Kidney (tissue), 14 donors: ENCODE results near the gene MYF5. TPM values are rescaled to one million over a fixed set of nuclear protein-coding genes. Genes with fewer than 3 reads are reported as not detected.

Experiments
- DNase-seq, 5 donors: peaks; one replicate each; pipeline ENCODE4 v3.0.0-alpha.2; 2013 to 2020
- FAIRE-seq: peaks from 2 replicates; lab custom pipeline; 2012; peaks lifted over from hg19 to GRCh38; lab: Jason Lieb, UNC
- H3K27ac ChIP-seq, 2 donors: one replicate each; pipeline ENCODE4 v1.7.0; 2013; ENCODE audit warnings: low read depth in 2 of 2, low read length in 2 of 2, inconsistent platforms in 1 of 2
- H3K27me3 ChIP-seq: one replicate; pipeline ENCODE4 v1.7.1; 2013; ENCODE audit warnings: low read length, inconsistent platforms; ENCODE audit not compliant: control insufficient read depth, insufficient read depth
- H3K36me3 ChIP-seq, 3 donors: one replicate each; pipeline versions ENCODE4 v1.7.0 to v1.7.1; 2013; ENCODE audit warnings: low read length in 3 of 3, control low read depth in 1 of 3, inconsistent platforms in 1 of 3; ENCODE audit not compliant: insufficient read depth in 3 of 3, control insufficient read depth in 2 of 3
- H3K4me1 ChIP-seq, 3 donors: one replicate each; pipeline versions ENCODE4 v1.7.0 to v1.7.1; 2013; ENCODE audit warnings: low read length in 3 of 3, inconsistent platforms in 1 of 3, low read depth in 1 of 3; ENCODE audit not compliant: control insufficient read depth in 2 of 3, insufficient read depth in 2 of 3
- H3K4me3 ChIP-seq, 3 donors: one replicate each; pipeline versions ENCODE4 v1.7.0 to v1.8.1; 2013; ENCODE audit warnings: low read length in 3 of 3, control low read depth in 1 of 3, inconsistent platforms in 1 of 3
- H3K9ac ChIP-seq, 3 donors: one replicate each; pipeline versions ENCODE4 v1.7.0 to v1.7.1; 2013; ENCODE audit warnings: low read length in 3 of 3, control low read depth in 1 of 3, inconsistent platforms in 1 of 3
- H3K9me3 ChIP-seq, 3 donors: one replicate each; pipeline versions ENCODE4 v1.7.0 to v1.7.1; 2013; ENCODE audit warnings: low read length in 3 of 3, control low read depth in 1 of 3, inconsistent platforms in 1 of 3; ENCODE audit not compliant: control insufficient read depth in 2 of 3, insufficient read depth in 1 of 3
- intact Hi-C: fragments of 100-400 bp; cut with DNase I; formaldehyde crosslinking; loops from one replicate; pipeline ENCODE4 v1.11.1; 2022
- polyA plus RNA-seq: library from polyadenylated mRNA; stranded (reverse); fragments of 350-450 nt; fragmentation: Illumina TruSeq; extraction: RNeasy Lipid Tissue Mini Kit (QIAGEN cat#74804); gene quantifications from one replicate; pipeline ENCODE4 v1.2.3, GENCODE V29; 2014; ENCODE audit warnings: low read depth, low replicate concordance; ENCODE audit not compliant: insufficient read depth
- total RNA-seq: library from RNA; stranded (reverse); fragmentation: NEBNext Ultra II Directional; extraction: Animal tissue kit (Norgen Biotek cat#: 25700); gene quantifications from one replicate; pipeline ENCODE4 v1.2.1, GENCODE V29; 2021
- TF ChIP-seq, protein P1 (sequence below): IDR thresholded peaks from 3 replicates; pipeline ENCODE4 v1.5.1; 2012; ENCODE audit warnings: mild to moderate bottlenecking, moderate library complexity, borderline replicate concordance; ENCODE audit not compliant: insufficient read depth; ENCODE audit errors: extremely low read depth
- donor health status: control.
- donor health status: control.
- donor health status: control.
- donor health status: control.
- donor health status: control.
- donor health status: DM: yes; HTN: yes; CAD: no.
- donor health status: Normal renal cell carcinoma (clear cell type).

Gene MYF5
- total and polyA plus RNA-seq, 2 donors from 2014 or later = not detected

DNA sequence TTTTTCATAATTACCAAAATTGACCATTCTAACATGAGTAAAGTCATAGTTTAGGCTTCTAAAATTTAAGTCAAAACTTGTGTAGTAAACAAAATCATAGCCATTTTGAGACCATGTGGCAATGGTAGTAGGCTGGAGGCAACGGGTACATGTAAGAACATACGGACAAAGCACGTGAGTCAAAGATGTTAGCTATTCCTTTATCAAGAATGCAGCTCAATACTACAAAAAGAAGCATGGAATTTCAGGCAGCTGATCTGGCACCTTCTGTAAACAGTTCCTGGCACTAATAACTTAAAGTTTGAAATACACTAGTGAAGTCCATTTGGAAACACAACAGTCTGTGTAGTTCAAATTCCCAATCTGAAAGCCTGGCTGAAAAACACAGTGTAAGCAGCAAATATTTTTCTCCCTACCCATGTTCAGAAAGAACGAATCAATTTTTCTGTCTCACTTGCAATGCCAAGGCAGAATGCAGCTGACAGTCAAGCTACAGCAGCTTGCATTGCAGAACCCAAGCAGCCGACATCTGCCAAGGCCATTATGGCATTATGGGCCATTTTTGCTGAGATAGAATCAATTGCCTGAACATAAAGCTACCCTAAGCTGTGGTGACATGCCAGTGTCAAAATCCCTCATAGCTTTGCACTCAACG is 29.3 kb downstream of the MYF5 start:
- Histone ChIP-seq H3K9me3 (no peaks in the 10 kb centered on the region), H3K36me3 (no peaks in the 10 kb centered on the region), H3K27me3 (no peaks in the 10 kb centered on the region), H3K9ac (no peak overlapping the region), H3K4me1 (no peaks in the 10 kb centered on the region), H3K27ac (no peak overlapping the region), H3K4me3 (no peak overlapping the region)
- intact Hi-C loops = no loop called here
- TF ChIP-seq, protein P1, sequence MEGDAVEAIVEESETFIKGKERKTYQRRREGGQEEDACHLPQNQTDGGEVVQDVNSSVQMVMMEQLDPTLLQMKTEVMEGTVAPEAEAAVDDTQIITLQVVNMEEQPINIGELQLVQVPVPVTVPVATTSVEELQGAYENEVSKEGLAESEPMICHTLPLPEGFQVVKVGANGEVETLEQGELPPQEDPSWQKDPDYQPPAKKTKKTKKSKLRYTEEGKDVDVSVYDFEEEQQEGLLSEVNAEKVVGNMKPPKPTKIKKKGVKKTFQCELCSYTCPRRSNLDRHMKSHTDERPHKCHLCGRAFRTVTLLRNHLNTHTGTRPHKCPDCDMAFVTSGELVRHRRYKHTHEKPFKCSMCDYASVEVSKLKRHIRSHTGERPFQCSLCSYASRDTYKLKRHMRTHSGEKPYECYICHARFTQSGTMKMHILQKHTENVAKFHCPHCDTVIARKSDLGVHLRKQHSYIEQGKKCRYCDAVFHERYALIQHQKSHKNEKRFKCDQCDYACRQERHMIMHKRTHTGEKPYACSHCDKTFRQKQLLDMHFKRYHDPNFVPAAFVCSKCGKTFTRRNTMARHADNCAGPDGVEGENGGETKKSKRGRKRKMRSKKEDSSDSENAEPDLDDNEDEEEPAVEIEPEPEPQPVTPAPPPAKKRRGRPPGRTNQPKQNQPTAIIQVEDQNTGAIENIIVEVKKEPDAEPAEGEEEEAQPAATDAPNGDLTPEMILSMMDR = no peak
- FAIRE-seq = no peak
- DNase-seq = no peak

DNA sequence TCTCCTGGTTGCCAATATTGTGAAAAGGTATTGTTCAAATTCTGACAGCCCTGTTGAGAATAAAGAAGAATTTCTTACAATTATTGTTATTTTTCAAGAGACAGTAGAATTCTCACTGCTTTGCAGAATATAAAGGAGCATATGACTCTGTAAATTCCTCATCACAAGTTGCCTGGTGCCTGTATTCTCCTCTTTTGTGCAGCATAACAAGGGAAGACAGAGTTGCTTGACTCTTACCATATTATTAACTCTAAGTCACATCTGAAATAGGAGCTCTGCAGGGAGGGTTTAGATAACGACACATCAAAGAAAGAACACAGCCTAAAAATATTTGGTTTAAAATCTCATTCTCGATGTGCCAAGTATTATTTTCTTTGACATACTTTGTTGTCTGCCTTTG is 31.1 kb downstream of the MYF5 start:
- Histone ChIP-seq H3K27me3 (no peaks in the 10 kb centered on the region), H3K4me1 (no peaks in the 10 kb centered on the region), H3K9me3 (no peaks in the 10 kb centered on the region), H3K27ac (no peak overlapping the region), H3K9ac (no peak overlapping the region), H3K4me3 (no peak overlapping the region), H3K36me3 (no peaks in the 10 kb centered on the region)
- no peak for FAIRE-seq
- no peak for DNase-seq
- intact Hi-C loops = no loop called here
- TF ChIP-seq, protein P1 = no peak

DNA sequence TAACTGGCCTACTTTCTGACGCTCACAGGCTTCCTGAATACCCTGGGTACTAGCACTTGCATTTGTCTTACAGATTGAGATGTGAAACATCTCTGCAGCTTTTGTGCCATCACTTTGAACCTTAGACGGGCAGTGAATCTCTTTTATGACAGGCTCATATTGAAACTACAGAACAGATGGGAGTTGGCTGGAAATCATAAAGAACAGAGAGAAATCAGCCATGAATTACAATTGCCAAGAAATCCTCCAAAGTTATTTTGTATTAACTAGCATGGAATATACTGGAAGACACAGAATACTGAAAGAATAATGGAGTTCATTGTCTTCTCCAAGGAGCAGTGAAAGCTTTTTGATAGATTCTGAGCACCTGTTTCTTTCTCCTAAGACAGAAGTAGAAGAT is 32.7 kb downstream of the MYF5 start:
- Histone ChIP-seq H3K27me3 (no peaks in the 10 kb centered on the region), H3K27ac (no peak overlapping the region), H3K36me3 (no peaks in the 10 kb centered on the region), H3K9me3 (no peaks in the 10 kb centered on the region), H3K4me1 (no peaks in the 10 kb centered on the region), H3K9ac (no peak overlapping the region), H3K4me3 (no peak overlapping the region)
- TF ChIP-seq, protein P1 = no peak
- FAIRE-seq (no peak), DNase-seq (no peak)
- intact Hi-C loops = no loop called here

DNA sequence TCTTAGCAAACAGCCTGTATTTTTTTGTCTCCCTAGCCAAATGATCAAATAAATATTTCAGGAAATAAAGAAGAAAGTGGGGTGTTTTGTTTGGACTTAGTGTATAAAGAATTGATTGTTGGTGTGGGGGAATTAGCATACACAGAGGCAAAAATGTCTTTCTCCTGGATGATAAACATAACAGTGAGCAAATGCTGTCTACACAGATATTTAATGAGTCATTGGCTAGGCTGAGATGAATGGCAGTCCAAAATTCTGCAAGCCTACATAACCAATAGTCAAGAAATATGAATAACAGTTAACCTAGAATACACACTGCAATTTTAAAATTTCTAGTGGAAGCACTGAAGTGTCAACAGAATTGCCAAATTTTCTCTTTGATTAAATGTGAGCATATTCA is 35.8 kb downstream of the MYF5 start:
- no peaks in the 10 kb centered on the region for H3K9me3 ChIP-seq
- H3K9ac ChIP-seq = no peak overlapping the region
- no peaks in the 10 kb centered on the region for H3K36me3 ChIP-seq
- intact Hi-C loops = no loop called here
- no peaks in the 10 kb centered on the region for H3K27me3 ChIP-seq
- no peaks in the 10 kb centered on the region for H3K4me1 ChIP-seq
- DNase-seq = no peak
- no peak overlapping the region for H3K4me3 ChIP-seq
- FAIRE-seq = no peak
- TF ChIP-seq, protein P1 = no peak
- H3K27ac ChIP-seq = no peak overlapping the region
